Spleen (tissue), 7 donors: ENCODE results near the gene SCN10A.

Experiments used
- POLR2AphosphoS5 ChIP-seq, 3 donors: sonication (generic); formaldehyde crosslinking; IDR thresholded peaks; one replicate each; pipeline ENCODE4 v1.5.1; 2017; ENCODE audit warnings: antibody characterized with exemption in 3 of 3
- TF ChIP-seq, protein P1 (sequence below), 11 experiments: fragments of 200-600 bp in 7 of 11; fragments of 450-650 bp in 4 of 11; sonication (generic) in 4 of 11; IDR thresholded peaks in 8 of 11; conservative IDR thresholded peaks in 3 of 11; 1 replicate in 7 of 11; 2 replicates in 4 of 11; pipeline versions ENCODE4 v1.4.0 to v1.8.0; 2016 to 2021; ENCODE audit warnings: antibody characterized with exemption in 11 of 11, inconsistent platforms in 4 of 11, mild to moderate bottlenecking in 1 of 11
- donor health status: DM: no; HTN: no; CAD: no; lungs with moderate emphysema.
- donor health status: DM: no; HTN: no; CAD: no.
- donor health status: DM: no; HTN: no; CAD: no.

DNA sequence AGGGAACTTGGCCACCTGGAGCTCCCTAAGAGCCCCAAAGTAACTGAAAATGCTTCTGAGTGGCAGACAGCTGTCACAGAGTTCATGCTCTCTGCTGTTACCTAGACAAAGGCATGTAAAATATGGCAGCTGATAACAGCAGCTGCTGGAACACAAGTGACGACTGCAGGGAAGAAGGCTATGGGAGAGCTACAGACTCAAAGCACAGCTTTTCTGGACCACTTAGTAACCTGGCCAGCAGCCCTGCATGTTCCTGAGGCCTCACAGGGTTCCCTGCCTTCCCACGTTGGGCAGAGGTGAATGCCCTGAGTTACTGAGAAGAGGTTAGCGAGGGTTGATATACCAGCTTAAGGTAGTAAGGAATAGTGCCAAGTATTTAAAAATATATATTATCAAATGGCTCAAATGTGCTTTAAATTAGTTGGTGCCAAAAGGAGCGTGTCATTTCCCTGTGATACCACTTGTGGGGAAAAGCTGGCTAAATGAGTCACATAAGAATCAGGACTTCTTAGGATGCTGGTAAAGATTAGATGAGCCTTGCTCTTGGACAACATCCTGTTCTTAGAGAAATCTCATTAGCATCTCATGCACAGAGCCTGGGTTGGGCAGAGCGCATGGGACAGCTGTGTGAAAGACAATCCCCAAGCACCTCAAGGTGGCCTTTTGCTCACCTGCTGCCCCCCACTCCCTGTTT, 90.1 kb downstream of the SCN10A start:
- TF ChIP-seq, protein P1, sequence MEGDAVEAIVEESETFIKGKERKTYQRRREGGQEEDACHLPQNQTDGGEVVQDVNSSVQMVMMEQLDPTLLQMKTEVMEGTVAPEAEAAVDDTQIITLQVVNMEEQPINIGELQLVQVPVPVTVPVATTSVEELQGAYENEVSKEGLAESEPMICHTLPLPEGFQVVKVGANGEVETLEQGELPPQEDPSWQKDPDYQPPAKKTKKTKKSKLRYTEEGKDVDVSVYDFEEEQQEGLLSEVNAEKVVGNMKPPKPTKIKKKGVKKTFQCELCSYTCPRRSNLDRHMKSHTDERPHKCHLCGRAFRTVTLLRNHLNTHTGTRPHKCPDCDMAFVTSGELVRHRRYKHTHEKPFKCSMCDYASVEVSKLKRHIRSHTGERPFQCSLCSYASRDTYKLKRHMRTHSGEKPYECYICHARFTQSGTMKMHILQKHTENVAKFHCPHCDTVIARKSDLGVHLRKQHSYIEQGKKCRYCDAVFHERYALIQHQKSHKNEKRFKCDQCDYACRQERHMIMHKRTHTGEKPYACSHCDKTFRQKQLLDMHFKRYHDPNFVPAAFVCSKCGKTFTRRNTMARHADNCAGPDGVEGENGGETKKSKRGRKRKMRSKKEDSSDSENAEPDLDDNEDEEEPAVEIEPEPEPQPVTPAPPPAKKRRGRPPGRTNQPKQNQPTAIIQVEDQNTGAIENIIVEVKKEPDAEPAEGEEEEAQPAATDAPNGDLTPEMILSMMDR (IDR thresholded peaks at IDR 0.05 in 8 of 11, conservative IDR thresholded peaks at IDR 0.05 in 3 of 11) = no peak
- TF ChIP-seq POLR2AphosphoS5 (IDR thresholded peaks at IDR 0.05) = no peak
